ENCODE measurements around the gene PLS3. TPM values are rescaled to one million over a fixed set of nuclear protein-coding genes. Genes with fewer than 3 reads are reported as not detected.

PLS3 gene, protein sequence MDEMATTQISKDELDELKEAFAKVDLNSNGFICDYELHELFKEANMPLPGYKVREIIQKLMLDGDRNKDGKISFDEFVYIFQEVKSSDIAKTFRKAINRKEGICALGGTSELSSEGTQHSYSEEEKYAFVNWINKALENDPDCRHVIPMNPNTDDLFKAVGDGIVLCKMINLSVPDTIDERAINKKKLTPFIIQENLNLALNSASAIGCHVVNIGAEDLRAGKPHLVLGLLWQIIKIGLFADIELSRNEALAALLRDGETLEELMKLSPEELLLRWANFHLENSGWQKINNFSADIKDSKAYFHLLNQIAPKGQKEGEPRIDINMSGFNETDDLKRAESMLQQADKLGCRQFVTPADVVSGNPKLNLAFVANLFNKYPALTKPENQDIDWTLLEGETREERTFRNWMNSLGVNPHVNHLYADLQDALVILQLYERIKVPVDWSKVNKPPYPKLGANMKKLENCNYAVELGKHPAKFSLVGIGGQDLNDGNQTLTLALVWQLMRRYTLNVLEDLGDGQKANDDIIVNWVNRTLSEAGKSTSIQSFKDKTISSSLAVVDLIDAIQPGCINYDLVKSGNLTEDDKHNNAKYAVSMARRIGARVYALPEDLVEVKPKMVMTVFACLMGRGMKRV
- total RNA-seq = 157 and 207 TPM in 2 replicates

GRCh38 chrX:115560978-115561604, at the start of gene PLS3:
Gene PLS3 (plus strand): TSS chrX:115561174. CDS start chrX:115610251, 49,077 bp downstream.

